ENCODE measurements around the gene SH3BP4. TPM values are rescaled to one million over a fixed set of nuclear protein-coding genes. Genes with fewer than 3 reads are reported as not detected.

SH3BP4 gene
- total RNA-seq, 4 donors from 2014 or later = 13.5 to 28.4 (median 20.1) TPM

DNA sequence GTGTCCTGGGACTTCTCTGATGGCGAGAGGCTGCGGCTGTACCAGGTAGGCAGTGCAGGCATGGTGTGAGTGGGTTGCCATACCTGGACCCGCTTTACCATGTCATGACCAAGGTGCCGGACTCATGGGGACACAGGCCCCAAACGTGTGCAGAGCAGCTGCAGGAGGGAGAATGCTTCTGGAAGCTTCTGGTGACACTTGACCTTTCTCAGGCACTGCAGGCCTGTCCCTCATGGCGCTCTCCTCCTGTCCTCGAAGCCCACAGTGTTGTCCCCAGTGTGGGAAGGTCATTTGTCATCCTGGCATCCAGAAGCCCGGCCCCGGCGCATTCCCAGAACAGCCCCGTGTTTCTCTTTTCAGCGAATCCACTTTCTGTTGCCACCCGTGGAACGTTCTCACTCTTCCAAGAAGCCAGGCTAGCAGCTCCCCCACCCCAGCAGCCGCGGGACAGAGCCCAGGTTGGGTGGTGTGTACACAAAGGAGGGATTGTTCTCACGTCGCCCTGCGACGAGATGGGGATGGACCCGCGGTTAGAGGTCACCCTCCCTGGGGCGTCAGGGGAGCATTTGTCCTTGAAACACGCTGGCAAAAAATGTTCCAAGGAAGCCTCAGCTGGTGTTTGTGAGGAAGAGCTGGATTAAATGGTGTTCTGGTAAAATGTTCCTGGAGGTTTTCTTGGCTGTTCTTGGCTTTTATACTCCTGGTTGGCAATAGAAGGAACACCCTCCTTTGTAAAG is 43.7 kb downstream of the SH3BP4 start:
- TF ChIP-seq POLR2A (IDR thresholded peaks at IDR 0.05) = no peak
- TF ChIP-seq, protein P1, sequence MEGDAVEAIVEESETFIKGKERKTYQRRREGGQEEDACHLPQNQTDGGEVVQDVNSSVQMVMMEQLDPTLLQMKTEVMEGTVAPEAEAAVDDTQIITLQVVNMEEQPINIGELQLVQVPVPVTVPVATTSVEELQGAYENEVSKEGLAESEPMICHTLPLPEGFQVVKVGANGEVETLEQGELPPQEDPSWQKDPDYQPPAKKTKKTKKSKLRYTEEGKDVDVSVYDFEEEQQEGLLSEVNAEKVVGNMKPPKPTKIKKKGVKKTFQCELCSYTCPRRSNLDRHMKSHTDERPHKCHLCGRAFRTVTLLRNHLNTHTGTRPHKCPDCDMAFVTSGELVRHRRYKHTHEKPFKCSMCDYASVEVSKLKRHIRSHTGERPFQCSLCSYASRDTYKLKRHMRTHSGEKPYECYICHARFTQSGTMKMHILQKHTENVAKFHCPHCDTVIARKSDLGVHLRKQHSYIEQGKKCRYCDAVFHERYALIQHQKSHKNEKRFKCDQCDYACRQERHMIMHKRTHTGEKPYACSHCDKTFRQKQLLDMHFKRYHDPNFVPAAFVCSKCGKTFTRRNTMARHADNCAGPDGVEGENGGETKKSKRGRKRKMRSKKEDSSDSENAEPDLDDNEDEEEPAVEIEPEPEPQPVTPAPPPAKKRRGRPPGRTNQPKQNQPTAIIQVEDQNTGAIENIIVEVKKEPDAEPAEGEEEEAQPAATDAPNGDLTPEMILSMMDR (IDR thresholded peaks at IDR 0.05) = no peak
- H3K4me1 ChIP-seq = peaks cover 0 to 2% of the 10 kb centered on the region in 2 donors

DNA sequence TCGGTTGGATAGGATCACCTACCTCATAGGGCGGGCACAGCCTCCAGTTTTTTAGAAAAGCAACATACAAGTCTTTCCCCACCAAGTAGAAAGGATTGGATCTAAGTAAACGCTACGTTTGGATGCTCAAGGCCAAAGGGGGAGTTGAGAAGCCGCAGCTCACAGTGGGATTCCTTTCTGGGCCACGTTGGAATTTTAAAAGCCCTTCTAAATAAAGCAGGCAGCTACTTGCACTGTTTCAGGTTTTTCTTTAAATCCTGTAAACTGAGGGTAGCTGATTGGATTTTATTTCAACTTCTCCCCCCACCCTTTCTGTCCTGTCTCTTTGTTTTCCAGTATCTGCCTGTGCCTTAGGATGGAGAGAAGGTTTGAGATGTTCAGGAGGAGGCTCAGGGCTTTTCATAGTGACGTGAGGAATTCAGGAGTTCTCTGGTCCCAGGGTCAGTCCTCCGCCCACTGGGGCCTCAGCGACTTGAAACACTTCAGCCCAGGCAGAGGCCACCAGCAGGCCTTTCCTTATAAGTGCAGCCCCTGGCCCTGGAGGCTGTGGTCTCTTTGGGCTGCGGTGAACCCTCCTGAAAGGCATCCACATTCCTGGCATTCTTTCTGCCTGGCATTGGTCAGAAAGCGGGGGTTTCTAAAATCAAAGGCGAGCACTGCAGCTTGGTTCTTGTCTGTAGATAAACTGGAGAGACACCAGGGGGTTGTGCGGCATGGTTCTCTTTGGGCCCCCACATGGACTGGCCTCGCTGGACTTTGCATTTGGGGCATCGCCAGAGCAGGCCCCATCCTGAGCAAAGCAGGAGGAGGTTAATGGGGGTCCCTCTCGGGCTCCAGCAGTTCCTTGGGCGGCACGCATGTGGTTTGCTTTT is 44.5 kb downstream of the SH3BP4 start:
- H3K4me1 ChIP-seq = peaks cover 0 to 5% of the 10 kb centered on the region in 2 donors
- intact Hi-C loops (cut with DNase I; ENCODE audit: low total_unique reads) = no loop called here

More for the DNA sequence above, 43.7 kb downstream of the SH3BP4 start:
- intact Hi-C loops (cut with DNase I; ENCODE audit: low total_unique reads) = no loop called here
- no peak for DNase-seq
- no peak overlapping the region for H3K27ac ChIP-seq
- no peak overlapping the region for H3K4me3 ChIP-seq
- no peaks in the 10 kb centered on the region for H3K9me3 ChIP-seq
- no peaks in the 10 kb centered on the region for H3K36me3 ChIP-seq
- no peaks in the 10 kb centered on the region for H3K27me3 ChIP-seq

DNA sequence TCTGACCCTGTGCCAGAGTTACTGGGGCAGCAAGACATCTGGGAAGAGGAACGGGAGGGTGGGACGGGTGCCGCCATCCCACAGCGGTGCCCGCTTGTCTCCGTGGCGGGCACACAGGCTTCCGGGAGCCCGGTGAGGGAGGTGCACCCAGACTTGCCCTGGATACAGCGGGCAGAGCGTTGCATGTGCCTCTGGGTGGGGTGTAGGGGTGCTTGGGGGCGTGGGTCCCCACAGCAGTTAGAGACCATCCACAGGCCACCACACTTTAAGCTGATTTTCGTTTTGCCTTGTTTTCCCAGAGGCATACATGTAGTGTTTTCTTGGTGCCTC is 45.1 kb downstream of the SH3BP4 start:
- intact Hi-C loops (cut with DNase I; ENCODE audit: low total_unique reads) = no loop called here
- Histone ChIP-seq H3K36me3 (no peaks in the 10 kb centered on the region), H3K9me3 (no peaks in the 10 kb centered on the region), H3K27ac (no peak overlapping the region), H3K4me3 (no peak overlapping the region), H3K27me3 (no peaks in the 10 kb centered on the region), H3K4me1 (peaks cover 0 to 5% of the 10 kb centered on the region in 2 donors)
- TF ChIP-seq, protein P1 (IDR thresholded peaks at IDR 0.05) = no peak
- no peak for TF ChIP-seq POLR2A (IDR thresholded peaks at IDR 0.05)
- no peak for DNase-seq

More for the DNA sequence above, 44.5 kb downstream of the SH3BP4 start:
- Histone ChIP-seq H3K27me3 (no peaks in the 10 kb centered on the region), H3K4me3 (no peak overlapping the region), H3K27ac (no peak overlapping the region), H3K9me3 (no peaks in the 10 kb centered on the region), H3K36me3 (no peaks in the 10 kb centered on the region)
- TF ChIP-seq, protein P1 (IDR thresholded peaks at IDR 0.05) = no peak
- TF ChIP-seq POLR2A (IDR thresholded peaks at IDR 0.05) = no peak
- no peak for DNase-seq

DNA sequence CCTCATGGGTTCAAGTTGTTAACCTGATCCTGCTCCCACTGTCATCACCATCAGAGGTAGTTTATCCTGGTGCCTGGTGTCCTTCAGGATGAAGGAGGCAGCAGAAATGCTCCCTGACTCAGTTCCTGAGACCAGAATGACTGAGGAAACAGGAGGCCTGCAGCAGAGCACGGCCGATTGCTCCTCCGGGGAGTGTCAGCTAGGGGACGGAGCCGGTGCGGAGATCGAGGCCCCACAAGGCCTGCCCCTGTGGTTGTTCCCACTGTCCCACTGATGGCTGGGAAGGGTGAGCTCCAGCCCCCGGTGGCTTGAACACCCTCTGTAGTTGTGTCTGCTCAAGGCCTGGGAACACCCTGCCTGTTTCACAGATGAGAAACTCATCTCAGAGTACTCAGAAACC is 45.6 kb downstream of the SH3BP4 start:
- TF ChIP-seq POLR2A (IDR thresholded peaks at IDR 0.05) = no peak
- TF ChIP-seq, protein P1 (IDR thresholded peaks at IDR 0.05) = no peak
- Histone ChIP-seq H3K36me3 (no peaks in the 10 kb centered on the region), H3K4me1 (peaks cover 0 to 5% of the 10 kb centered on the region in 2 donors), H3K4me3 (no peak overlapping the region), H3K9me3 (no peaks in the 10 kb centered on the region), H3K27ac (no peak overlapping the region), H3K27me3 (no peaks in the 10 kb centered on the region)
- no peak for DNase-seq
- intact Hi-C loops (cut with DNase I; ENCODE audit: low total_unique reads) = no loop called here

Data from uterus (tissue), 4 donors.